H9 (cell line): ENCODE measurements around the gene SORCS2. TPM values are rescaled to one million over a fixed set of nuclear protein-coding genes. Genes with fewer than 3 reads are reported as not detected.
A peak's percentile ranks its signal among the peaks of the same experiment; 100 is the strongest.

ENCODE experiments used
- DNase-seq: peaks from one replicate; pipeline ENCODE4 v3.0.0-alpha.2; 2017
- H2AFZ ChIP-seq: one replicate; pipeline ENCODE4 v1.6.1; 2013; ENCODE audit warnings: mild to moderate bottlenecking, low read length, control low read depth, moderate library complexity
- H2AK5ac ChIP-seq: 2 replicates; pipeline ENCODE4 v1.6.1; 2013; ENCODE audit warnings: low read length, control low read depth, mixed read lengths; ENCODE audit not compliant: insufficient read length
- H2BK120ac ChIP-seq: one replicate; pipeline ENCODE4 v1.6.1; 2013; ENCODE audit warnings: low read depth, mild to moderate bottlenecking, low read length, control low read depth, inconsistent platforms; ENCODE audit not compliant: poor library complexity, severe bottlenecking
- H2BK12ac ChIP-seq: 2 replicates; pipeline ENCODE4 v1.6.1; 2013; ENCODE audit warnings: low read length, control low read depth, mixed read lengths, low read depth; ENCODE audit not compliant: insufficient read length
- H2BK15ac ChIP-seq: 2 replicates; pipeline ENCODE4 v1.6.1; 2013; ENCODE audit warnings: low read depth, low read length, control low read depth
- H2BK20ac ChIP-seq: one replicate; pipeline ENCODE4 v1.6.1; 2013; ENCODE audit warnings: low read depth, mild to moderate bottlenecking, low read length, control low read depth, inconsistent platforms; ENCODE audit not compliant: poor library complexity, severe bottlenecking
- H2BK5ac ChIP-seq: 2 replicates; pipeline ENCODE4 v1.6.1; 2013; ENCODE audit warnings: low read length, control low read depth, mixed read lengths; ENCODE audit not compliant: insufficient read length
- H3K14ac ChIP-seq: 2 replicates; pipeline ENCODE4 v1.6.1; 2013; ENCODE audit warnings: low read length, control low read depth; ENCODE audit not compliant: insufficient read depth
- H3K18ac ChIP-seq: 2 replicates; pipeline ENCODE4 v1.6.1; 2013; ENCODE audit warnings: low read depth, mild to moderate bottlenecking, mixed read lengths, low read length, control low read depth; ENCODE audit not compliant: insufficient read length
- H3K23ac ChIP-seq: 2 replicates; pipeline ENCODE4 v1.6.1; 2013; ENCODE audit warnings: low read length, control low read depth, mixed read lengths, low read depth; ENCODE audit not compliant: insufficient read length
- H3K23me2 ChIP-seq: 2 replicates; pipeline ENCODE4 v1.6.1; 2013; ENCODE audit warnings: low read depth, mild to moderate bottlenecking, mixed read lengths, low read length, control low read depth; ENCODE audit not compliant: insufficient read length, poor library complexity, severe bottlenecking
- H3K27ac ChIP-seq: 2 replicates; pipeline ENCODE4 v1.5.1; 2013; ENCODE audit warnings: low read length, control low read depth, mixed read lengths, low read depth; ENCODE audit not compliant: insufficient read length
- H3K27me3 ChIP-seq: 2 replicates; pipeline ENCODE4 v1.6.1; 2013; ENCODE audit warnings: low read length, control low read depth, inconsistent platforms; ENCODE audit not compliant: insufficient read depth
- H3K4ac ChIP-seq: 2 replicates; pipeline ENCODE4 v1.6.1; 2013; ENCODE audit warnings: low read depth, mild to moderate bottlenecking, control low read depth, inconsistent platforms, low read length, moderate library complexity
- H3K4me1 ChIP-seq: 2 replicates; pipeline ENCODE4 v1.6.1; 2013; ENCODE audit warnings: low read length, control low read depth, inconsistent platforms; ENCODE audit not compliant: insufficient read depth
- H3K4me2 ChIP-seq: 2 replicates; pipeline ENCODE4 v1.6.1; 2013; ENCODE audit warnings: low read length, control low read depth, mixed read lengths; ENCODE audit not compliant: insufficient read length, insufficient read depth
- H3K56ac ChIP-seq: 2 replicates; pipeline ENCODE4 v1.6.1; 2013; ENCODE audit warnings: low read depth, mild to moderate bottlenecking, mixed read lengths, low read length, control low read depth; ENCODE audit not compliant: insufficient read length
- H3K79me1 ChIP-seq: 2 replicates; pipeline ENCODE4 v1.6.1; 2013; ENCODE audit warnings: low read depth, mild to moderate bottlenecking, moderate library complexity, low read length, control low read depth, inconsistent platforms; ENCODE audit not compliant: insufficient read depth, poor library complexity, severe bottlenecking
- H3K79me2 ChIP-seq: 2 replicates; pipeline ENCODE4 v1.6.1; 2013; ENCODE audit warnings: low read length, control low read depth, inconsistent platforms; ENCODE audit not compliant: insufficient read depth
- H3K9ac ChIP-seq: 2 replicates; pipeline ENCODE4 v1.6.1; 2013; ENCODE audit warnings: low read length, control low read depth, mixed read lengths; ENCODE audit not compliant: insufficient read length; ENCODE audit errors: extremely low read depth
- H3K9me3 ChIP-seq: one replicate; pipeline ENCODE4 v1.6.1; 2013; ENCODE audit warnings: low read depth, low read length, inconsistent platforms; ENCODE audit not compliant: control insufficient read depth
- H3T11ph ChIP-seq: one replicate; pipeline ENCODE4 v1.6.1; 2013; ENCODE audit warnings: mild to moderate bottlenecking, low read length, control low read depth, inconsistent platforms
- H4K20me1 ChIP-seq: one replicate; pipeline ENCODE4 v1.6.1; 2013; ENCODE audit not compliant: control insufficient read depth, insufficient read length, insufficient read depth
- H4K5ac ChIP-seq: 2 replicates; pipeline ENCODE4 v1.6.1; 2013; ENCODE audit warnings: low read depth, mild to moderate bottlenecking, mixed read lengths, low read length, control low read depth; ENCODE audit not compliant: insufficient read length
- H4K8ac ChIP-seq: replicated peaks from 2 replicates; pipeline ENCODE4 v1.6.1; 2013; ENCODE audit warnings: low read length, control low read depth, mixed read lengths, low read depth; ENCODE audit not compliant: insufficient read length
- H4K91ac ChIP-seq: 2 replicates; pipeline ENCODE4 v1.6.1; 2013; ENCODE audit warnings: low read depth, mild to moderate bottlenecking, moderate library complexity, mixed read lengths, low read length, control low read depth; ENCODE audit not compliant: insufficient read length
- H3K27ac Mint-ChIP-seq, 3 experiments: 2 replicates in 2 of 3; 3 replicates in 1 of 3; pipeline ENCODE4 v1.8.0; 2020 to 2021; ENCODE audit warnings: mixed read lengths in 3 of 3, mild to moderate bottlenecking in 1 of 3, moderate library complexity in 1 of 3
- H3K27me3 Mint-ChIP-seq: 2 replicates; pipeline ENCODE4 v1.8.0; 2021; ENCODE audit warnings: low read depth, mild to moderate bottlenecking, moderate library complexity, mixed read lengths
- H3K36me3 Mint-ChIP-seq, 3 experiments: 2 replicates in 2 of 3; 3 replicates in 1 of 3; pipeline ENCODE4 v1.8.0; 2020 to 2021; ENCODE audit warnings: low read depth in 3 of 3, mixed read lengths in 3 of 3; ENCODE audit not compliant: insufficient read depth in 1 of 3
- H3K4me1 Mint-ChIP-seq, 2 experiments: 2 replicates each; pipeline ENCODE4 v1.8.0; 2020; ENCODE audit warnings: mixed read lengths in 2 of 2
- H3K4me3 Mint-ChIP-seq, 2 experiments: 2 replicates in 1 of 2; 3 replicates in 1 of 2; pipeline ENCODE4 v1.8.0; 2020 to 2021; ENCODE audit warnings: mild to moderate bottlenecking in 2 of 2, mixed read lengths in 2 of 2, moderate library complexity in 1 of 2
- H3K9me3 Mint-ChIP-seq, 2 experiments: 2 replicates in 1 of 2; 3 replicates in 1 of 2; pipeline ENCODE4 v1.8.0; 2020; ENCODE audit warnings: mild to moderate bottlenecking in 2 of 2, mixed read lengths in 2 of 2, moderate library complexity in 1 of 2
- CTCF ChIP-seq: fragments of 200-600 bp; sonication (generic); conservative IDR thresholded peaks from 3 replicates; pipeline ENCODE4 v1.8.0; 2021; ENCODE audit warnings: antibody characterized with exemption, mild to moderate bottlenecking
- WGBS: extraction: QIAGEN DNeasy Blood & Tissue Kit; methylation state at CpG from one replicate; pipeline ENCODE4 v1.1.7; 2013; ENCODE audit warnings: missing lambda C conversion rate, low lambda C conversion rate, mixed read lengths; ENCODE audit not compliant: insufficient read length; ENCODE audit errors: extremely low coverage; 5-methylcytosine and 5-hydroxymethylcytosine counted together
- total RNA-seq: library from RNA; stranded (reverse); gene quantifications from 2 replicates; pipeline ENCODE4 v1.2.1, GENCODE V29; 2021

The SORCS2 gene
- total RNA-seq, 1 experiment from 2014 or later = 0.57 TPM

GRCh38 chr4:7195546-7196287 is 3.4 kb downstream of the SORCS2 start:
- Histone ChIP-seq H3K9me3 (no peaks in the 10 kb centered on the region), H3T11ph (no peak overlapping the region), H2AK5ac (no peak overlapping the region), H3K9ac (no peak overlapping the region), H3K4ac (no peak overlapping the region), H3K27ac (no peak overlapping the region), H4K8ac (no peak overlapping the region), H2BK15ac (no peak overlapping the region), H3K18ac (no peak overlapping the region), H2AFZ (no peak overlapping the region), H2BK12ac (no peak overlapping the region), H4K91ac (no peak overlapping the region), H3K23ac (no peak overlapping the region), H3K4me1 (no peaks in the 10 kb centered on the region), H3K79me2 (no peaks in the 10 kb centered on the region), H3K4me2 (no peak overlapping the region), H2BK120ac (no peak overlapping the region), H3K23me2 (peaks cover 9% of the 10 kb centered on the region), H2BK20ac (no peak overlapping the region), H2BK5ac (no peak overlapping the region), H4K20me1 (no peaks in the 10 kb centered on the region), H3K79me1 (no peaks in the 10 kb centered on the region), H3K27me3 (peaks cover 18% of the 10 kb centered on the region), H3K14ac (no peak overlapping the region), H4K5ac (no peak overlapping the region), H3K56ac (no peak overlapping the region)
- no peaks in the 10 kb centered on the region; a peak in 1 of 7 replicates for H3K36me3 Mint-ChIP-seq
- H3K4me3 Mint-ChIP-seq = no peak overlapping the region
- WGBS = no CpG with 5 or more reads among the region's 14 CpGs
- peaks cover 62% of the 10 kb centered on the region for H3K27me3 Mint-ChIP-seq
- H3K9me3 Mint-ChIP-seq = no peaks in the 10 kb centered on the region; a peak in 1 of 5 replicates
- TF ChIP-seq CTCF = no peak
- peaks cover 22 to 49% of the 10 kb centered on the region in 2 experiments for H3K4me1 Mint-ChIP-seq
- H3K27ac Mint-ChIP-seq = no peak overlapping the region; a peak in 1 of 7 replicates
- DNase-seq = peak; percentile 16
